NT2/D1 (cell line): ENCODE measurements around the gene CRTAC1.
A peak's percentile ranks its signal among the peaks of the same experiment; 100 is the strongest.

Experiments
- DNase-seq: peaks from one replicate; pipeline ENCODE4 v3.0.0-alpha.2; 2011; ENCODE audit warnings: low read depth, low spot score
- H3K27me3 ChIP-seq: 2 replicates; pipeline ENCODE4 v1.6.0; 2011; ENCODE audit warnings: mild to moderate bottlenecking; ENCODE audit not compliant: insufficient read length, insufficient read depth
- H3K36me3 ChIP-seq: 2 replicates; pipeline ENCODE4 v1.6.1; 2011; ENCODE audit warnings: mild to moderate bottlenecking, low read length, mixed read lengths; ENCODE audit not compliant: insufficient read depth, insufficient read length
- H3K4me1 ChIP-seq: 2 replicates; pipeline ENCODE4 v1.5.1; 2011; ENCODE audit not compliant: insufficient read depth, insufficient read length
- H3K4me3 ChIP-seq: 2 replicates; pipeline ENCODE4 v1.5.1; 2011; ENCODE audit warnings: low read depth; ENCODE audit not compliant: insufficient read length
- H3K9ac ChIP-seq: 2 replicates; pipeline ENCODE4 v1.6.0; 2011; ENCODE audit warnings: low read depth; ENCODE audit not compliant: insufficient read length
- H3K9me3 ChIP-seq: 2 replicates; pipeline ENCODE4 v1.5.1; 2011; ENCODE audit warnings: mild to moderate bottlenecking, low read length; ENCODE audit not compliant: insufficient read depth
- SUZ12 ChIP-seq: IDR thresholded peaks from 2 replicates; pipeline ENCODE4 v1.6.1; 2011; ENCODE audit not compliant: insufficient read length, insufficient read depth; ENCODE audit errors: extremely low read depth
- YY1 ChIP-seq: IDR thresholded peaks from 2 replicates; pipeline ENCODE4 v1.6.1; 2011; ENCODE audit not compliant: insufficient read length, insufficient read depth
- ZNF274 ChIP-seq: IDR thresholded peaks from 2 replicates; pipeline ENCODE4 v1.6.1; 2011; ENCODE audit warnings: mild to moderate bottlenecking, low read depth, low read length

CRTAC1 gene

DNA sequence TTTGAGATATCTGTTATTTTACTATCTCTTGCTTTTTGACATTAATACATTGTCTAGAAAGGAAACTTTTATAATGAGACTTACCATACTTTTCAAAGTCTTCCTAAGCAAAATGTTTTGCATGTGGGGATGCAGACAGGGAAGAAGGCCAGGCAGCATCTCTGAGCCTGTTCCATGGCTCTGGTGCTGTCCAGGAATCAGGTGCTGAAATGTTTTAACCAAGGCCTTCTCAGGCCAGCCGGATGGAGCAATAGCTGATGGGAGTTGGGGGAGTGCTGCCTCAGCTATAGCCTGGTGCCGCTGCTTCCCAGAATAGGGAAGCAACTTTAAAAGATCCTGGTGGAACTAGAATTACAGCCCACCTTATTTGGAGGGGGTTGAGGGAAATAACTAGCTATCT is 38.5 kb downstream of the CRTAC1 start:
- no peak overlapping the region for H3K4me3 ChIP-seq
- H3K36me3 ChIP-seq: no peaks in the 10 kb centered on the region
- H3K9me3 ChIP-seq: no peaks in the 10 kb centered on the region
- TF ChIP-seq YY1 (no peak), ZNF274 (no peak), SUZ12 (no peak)
- H3K9ac ChIP-seq: no peak overlapping the region
- peak; percentile 35 for DNase-seq
- no peaks in the 10 kb centered on the region for H3K27me3 ChIP-seq
- H3K4me1 ChIP-seq: no peaks in the 10 kb centered on the region

DNA sequence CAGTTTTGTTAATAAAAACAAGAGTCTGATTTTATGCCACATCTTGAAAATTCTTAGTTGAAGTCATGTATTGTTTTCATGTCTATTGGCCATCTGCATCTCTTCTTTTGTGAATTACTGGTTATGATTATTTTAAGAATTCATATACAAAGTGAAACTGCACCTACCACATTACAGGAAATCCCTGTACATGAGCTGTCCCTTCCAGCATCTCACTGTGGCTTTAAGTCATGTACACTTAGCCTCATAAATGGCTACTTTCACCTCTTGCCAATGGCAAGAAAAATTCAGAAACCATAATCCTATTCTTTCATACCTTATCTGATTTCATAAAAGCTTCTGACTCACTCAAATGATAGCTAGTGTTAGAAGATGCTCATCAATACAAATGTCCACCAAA is 48.6 kb downstream of the CRTAC1 start:
- Histone ChIP-seq H3K9me3 (no peaks in the 10 kb centered on the region), H3K4me1 (no peaks in the 10 kb centered on the region), H3K4me3 (no peak overlapping the region), H3K9ac (no peak overlapping the region), H3K36me3 (no peaks in the 10 kb centered on the region), H3K27me3 (no peaks in the 10 kb centered on the region)
- DNase-seq: no peak
- TF ChIP-seq SUZ12 (no peak), YY1 (no peak), ZNF274 (no peak)

DNA sequence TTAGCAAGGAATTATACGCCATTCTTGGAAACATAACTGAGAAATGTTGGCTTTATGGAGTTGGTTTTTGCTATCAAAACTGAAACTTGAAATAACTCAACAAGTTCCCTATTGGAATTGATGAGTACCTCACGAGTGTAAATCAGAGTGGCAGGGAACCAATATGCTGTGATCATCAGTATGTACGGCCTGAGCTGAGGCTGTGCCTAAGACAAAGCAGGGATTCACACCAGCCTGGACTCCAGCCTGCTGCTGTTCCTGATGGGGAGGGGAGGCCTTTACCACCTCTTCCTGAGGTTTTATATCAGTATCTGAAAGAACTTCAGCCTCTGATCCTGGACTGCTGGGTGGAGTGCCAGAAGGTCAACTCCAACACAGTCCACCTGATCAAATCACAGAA is 52.7 kb downstream of the CRTAC1 start:
- Histone ChIP-seq H3K9ac (no peak overlapping the region), H3K4me1 (no peaks in the 10 kb centered on the region), H3K4me3 (no peak overlapping the region), H3K9me3 (no peaks in the 10 kb centered on the region), H3K36me3 (no peaks in the 10 kb centered on the region), H3K27me3 (peaks cover 21% of the 10 kb centered on the region)
- DNase-seq: no peak
- no peak for TF ChIP-seq YY1
- TF ChIP-seq SUZ12: no peak
- TF ChIP-seq ZNF274: no peak

DNA sequence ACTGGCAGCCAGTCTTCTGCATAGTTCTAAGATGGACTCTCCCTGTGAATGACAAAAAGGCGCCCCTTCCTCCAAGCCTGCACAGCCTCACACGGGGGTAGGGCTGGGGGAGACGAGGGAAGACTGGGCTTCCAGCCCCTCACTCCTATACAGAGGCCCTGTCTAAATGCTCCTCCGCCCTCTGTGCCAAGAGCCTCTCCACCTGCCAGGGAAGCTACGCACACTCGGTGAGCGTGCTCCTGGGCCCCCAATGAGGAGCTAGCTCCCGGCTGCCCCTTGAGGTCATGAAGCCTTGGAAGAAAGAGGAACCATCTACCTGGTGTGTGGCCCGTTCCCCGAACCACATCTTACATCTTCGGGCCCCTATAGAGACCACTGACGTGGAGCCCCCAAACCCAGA is 54.8 kb downstream of the CRTAC1 start:
- H3K36me3 ChIP-seq: no peaks in the 10 kb centered on the region
- no peak overlapping the region for H3K9ac ChIP-seq
- DNase-seq: no peak
- TF ChIP-seq YY1: no peak
- no peak for TF ChIP-seq SUZ12
- TF ChIP-seq ZNF274: no peak
- H3K4me1 ChIP-seq: no peaks in the 10 kb centered on the region
- H3K9me3 ChIP-seq: no peaks in the 10 kb centered on the region
- H3K27me3 ChIP-seq: peaks cover 21% of the 10 kb centered on the region
- H3K4me3 ChIP-seq: no peak overlapping the region

DNA sequence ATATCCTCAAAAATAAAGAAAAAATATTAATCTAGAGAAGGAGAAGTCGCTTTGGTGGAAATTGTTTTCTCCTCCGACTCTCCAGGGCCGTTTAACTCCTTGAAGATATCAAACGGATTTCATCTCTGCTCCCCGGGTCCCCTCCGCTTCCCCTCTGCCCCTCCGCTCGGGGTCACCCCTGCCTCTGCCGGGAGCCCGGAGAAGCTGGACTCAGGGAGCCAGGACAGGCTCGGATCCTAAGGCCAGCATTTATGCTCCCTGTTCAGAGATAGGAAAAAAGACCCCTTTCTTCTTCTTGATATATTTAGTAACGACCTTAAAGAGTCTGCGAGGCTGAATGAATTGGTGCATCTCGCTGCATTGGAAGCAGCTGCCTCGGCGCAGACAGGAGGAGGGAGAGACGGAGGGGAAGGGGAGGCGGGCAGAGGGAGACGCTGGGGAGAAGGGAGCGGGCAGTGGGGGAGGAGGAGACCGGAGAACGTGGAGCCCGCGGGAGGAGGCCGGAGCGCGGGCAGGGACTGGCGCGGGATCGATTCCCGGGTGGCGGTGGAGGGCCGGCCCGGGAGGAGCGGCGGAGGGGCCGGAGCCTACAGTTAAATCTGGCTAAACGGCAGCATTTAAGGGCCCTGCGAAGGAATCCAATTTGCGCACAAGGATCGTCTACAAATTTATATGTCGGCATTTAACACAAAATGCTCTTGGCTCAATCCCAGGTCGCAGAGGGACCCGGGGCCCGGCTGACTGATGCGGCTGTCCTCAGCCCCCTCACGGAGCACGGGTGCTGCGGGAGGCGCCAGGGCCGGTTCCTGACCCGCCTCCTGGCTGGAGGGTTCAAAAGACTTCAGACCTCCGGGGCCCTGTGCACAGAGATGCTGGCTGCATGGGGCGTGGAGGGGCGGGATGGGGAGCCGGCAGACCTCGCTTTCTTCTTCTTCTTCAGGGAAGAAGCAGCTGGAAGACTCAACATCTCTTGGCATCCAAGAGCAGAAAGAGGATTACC is 55.6 kb downstream of the CRTAC1 start:
- Histone ChIP-seq H3K4me1 (no peaks in the 10 kb centered on the region), H3K27me3 (peaks cover 21% of the 10 kb centered on the region), H3K4me3 (no peak overlapping the region), H3K9ac (no peak overlapping the region), H3K9me3 (no peaks in the 10 kb centered on the region), H3K36me3 (no peaks in the 10 kb centered on the region)
- TF ChIP-seq SUZ12: no peak
- TF ChIP-seq ZNF274: no peak
- no peak for TF ChIP-seq YY1
- DNase-seq: no peak

DNA sequence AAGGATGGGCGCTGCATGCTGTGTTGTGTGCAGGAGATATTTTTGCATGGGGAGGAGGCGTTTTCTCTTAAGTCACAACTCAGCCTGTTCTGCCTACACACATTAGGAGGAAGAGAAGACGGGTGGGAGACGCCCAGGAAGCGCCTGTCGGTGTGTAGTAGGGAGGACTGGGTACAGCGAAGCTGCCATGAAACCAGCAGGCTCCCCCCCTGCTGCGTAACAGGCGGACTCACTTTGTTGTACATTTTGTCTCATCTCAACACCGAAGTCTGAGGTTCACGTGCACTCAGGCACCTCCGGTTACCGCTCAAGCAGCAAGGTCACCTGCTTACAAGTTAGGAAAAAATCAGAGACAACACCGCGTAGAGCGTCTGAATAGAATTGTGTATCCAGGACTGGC is 56.3 kb downstream of the CRTAC1 start:
- no peak overlapping the region for H3K9ac ChIP-seq
- H3K4me1 ChIP-seq: no peaks in the 10 kb centered on the region
- no peaks in the 10 kb centered on the region for H3K36me3 ChIP-seq
- H3K27me3 ChIP-seq: peaks cover 21% of the 10 kb centered on the region
- H3K9me3 ChIP-seq: no peaks in the 10 kb centered on the region
- TF ChIP-seq SUZ12 (no peak), ZNF274 (no peak), YY1 (no peak)
- no peak overlapping the region for H3K4me3 ChIP-seq
- DNase-seq: no peak

DNA sequence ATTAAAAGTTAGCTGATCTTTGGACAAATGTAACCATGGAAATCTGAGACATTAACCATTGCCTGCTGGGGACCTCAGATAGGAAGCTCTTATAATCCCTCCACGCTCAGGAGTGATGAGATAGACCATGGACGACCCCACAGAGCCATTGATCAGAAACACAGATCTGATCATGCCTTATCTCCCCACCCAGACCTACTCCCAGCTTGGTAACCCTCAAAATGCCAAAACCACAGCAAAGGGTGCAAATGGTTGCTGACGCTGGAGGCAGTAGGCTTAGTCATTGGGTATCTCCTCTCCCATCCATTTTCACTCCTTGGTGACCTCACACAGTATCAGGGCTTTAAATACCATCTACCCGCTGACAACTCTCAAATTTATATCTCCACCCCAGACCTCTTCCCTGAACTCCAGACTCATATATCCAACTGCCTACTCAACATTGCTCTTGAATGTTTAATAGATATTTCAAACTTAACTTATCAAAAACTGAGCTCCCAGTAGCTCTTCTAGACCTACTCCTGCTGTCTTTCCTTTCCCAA is 60.8 kb downstream of the CRTAC1 start:
- Histone ChIP-seq H3K27me3 (peaks cover 6% of the 10 kb centered on the region), H3K9ac (no peak overlapping the region), H3K36me3 (no peaks in the 10 kb centered on the region), H3K4me1 (no peaks in the 10 kb centered on the region), H3K9me3 (no peaks in the 10 kb centered on the region), H3K4me3 (no peak overlapping the region)
- no peak for DNase-seq
- TF ChIP-seq SUZ12: no peak
- no peak for TF ChIP-seq YY1
- no peak for TF ChIP-seq ZNF274
